Osteoblast (primary cell): ENCODE measurements around the gene RINT1. TPM values are rescaled to one million over a fixed set of nuclear protein-coding genes. Genes with fewer than 3 reads are reported as not detected.

Source experiments
- DNase-seq: peaks from one replicate; pipeline ENCODE4 v3.0.0; 2011; ENCODE audit warnings: low spot score, mixed read lengths; ENCODE audit not compliant: insufficient read length; ENCODE audit errors: missing footprints
- H2AFZ ChIP-seq: 2 replicates; pipeline ENCODE4 v1.6.0; 2011; ENCODE audit warnings: mild to moderate bottlenecking, low read length
- H3K27ac ChIP-seq: 2 replicates; pipeline ENCODE4 v1.5.1; 2011; ENCODE audit warnings: mild to moderate bottlenecking, low read depth, low read length, moderate library complexity
- H3K27me3 ChIP-seq: 2 replicates; pipeline ENCODE4 v1.6.0; 2012; ENCODE audit warnings: mild to moderate bottlenecking, control low read depth, inconsistent platforms, low read length, moderate library complexity; ENCODE audit not compliant: insufficient read depth
- H3K36me3 ChIP-seq: 2 replicates; pipeline ENCODE4 v1.5.1; 2011; ENCODE audit warnings: mild to moderate bottlenecking, low read length, control low read depth, moderate library complexity; ENCODE audit not compliant: insufficient read depth
- H3K4me1 ChIP-seq: 2 replicates; pipeline ENCODE4 v1.5.1; 2011; ENCODE audit warnings: mild to moderate bottlenecking, low read length, control low read depth, moderate library complexity; ENCODE audit not compliant: insufficient read depth
- H3K4me2 ChIP-seq: 2 replicates; pipeline ENCODE4 v1.6.0; 2011; ENCODE audit warnings: mild to moderate bottlenecking, low read length; ENCODE audit not compliant: insufficient read depth
- H3K4me3 ChIP-seq: fragments of 200-600 bp; sonication (generic); 3 replicates; pipeline ENCODE4 v1.5.1; 2012; ENCODE audit warnings: mild to moderate bottlenecking, low read length, inconsistent platforms; ENCODE audit not compliant: insufficient read depth
- H3K79me2 ChIP-seq: 2 replicates; pipeline ENCODE4 v1.6.0; 2012; ENCODE audit warnings: mild to moderate bottlenecking, low read length, control low read depth, inconsistent platforms; ENCODE audit not compliant: insufficient read depth
- H3K9me3 ChIP-seq: 2 replicates; pipeline ENCODE4 v1.5.1; 2011; ENCODE audit warnings: low read depth, low read length, control low read depth
- H4K20me1 ChIP-seq: 2 replicates; pipeline ENCODE4 v1.6.0; 2012; ENCODE audit warnings: mild to moderate bottlenecking, low read length, control low read depth; ENCODE audit not compliant: insufficient read depth
- CTCF ChIP-seq: IDR thresholded peaks from 2 replicates; pipeline ENCODE4 v1.5.1; 2011; ENCODE audit warnings: mild to moderate bottlenecking, low read depth, low read length, moderate library complexity; ENCODE audit errors: extremely low read depth
- total RNA-seq: library from RNA; depleted of rRNA; stranded (reverse); fragments of >200 nt; gene quantifications from 2 replicates; pipeline ENCODE4 v1.2.3, GENCODE V29; 2012

Gene RINT1
- total RNA-seq, 1 donor: 16.6 TPM

GRCh38 chr7:105610165-105610930, 78.3 kb downstream of the RINT1 start:
- no peaks in the 10 kb centered on the region for H3K9me3 ChIP-seq

GRCh38 chr7:105611856-105612775, 80.1 kb downstream of the RINT1 start:
- Histone ChIP-seq H3K4me3 (no peak overlapping the region), H2AFZ (no peak overlapping the region), H3K4me2 (no peak overlapping the region), H3K4me1 (peaks cover 6% of the 10 kb centered on the region), H3K36me3 (peaks cover 4% of the 10 kb centered on the region), H3K9me3 (no peaks in the 10 kb centered on the region), H3K27me3 (no peaks in the 10 kb centered on the region), H3K27ac (no peak overlapping the region), H3K79me2 (no peaks in the 10 kb centered on the region), H4K20me1 (no peaks in the 10 kb centered on the region)
- peak; percentile 83 for DNase-seq
- TF ChIP-seq CTCF: no peak

More at GRCh38 chr7:105610165-105610930, 78.3 kb downstream of the RINT1 start:
- no peak overlapping the region for H3K27ac ChIP-seq
- no peak overlapping the region for H3K4me3 ChIP-seq
- H3K36me3 ChIP-seq: peaks cover 4% of the 10 kb centered on the region
- no peak for DNase-seq
- no peaks in the 10 kb centered on the region for H3K27me3 ChIP-seq
- no peaks in the 10 kb centered on the region for H3K79me2 ChIP-seq
- peaks cover 6% of the 10 kb centered on the region for H3K4me1 ChIP-seq
- H2AFZ ChIP-seq: no peak overlapping the region
- H3K4me2 ChIP-seq: no peak overlapping the region
- TF ChIP-seq CTCF: no peak
- no peaks in the 10 kb centered on the region for H4K20me1 ChIP-seq

GRCh38 chr7:105612806-105613205, 80.8 kb downstream of the RINT1 start:
- peaks cover 4% of the 10 kb centered on the region for H3K36me3 ChIP-seq
- no peaks in the 10 kb centered on the region for H3K27me3 ChIP-seq
- peaks cover 6% of the 10 kb centered on the region for H3K4me1 ChIP-seq
- no peaks in the 10 kb centered on the region for H4K20me1 ChIP-seq
- no peak overlapping the region for H3K4me3 ChIP-seq
- H3K9me3 ChIP-seq: no peaks in the 10 kb centered on the region
- TF ChIP-seq CTCF: no peak
- H3K79me2 ChIP-seq: no peaks in the 10 kb centered on the region
- H2AFZ ChIP-seq: no peak overlapping the region
- no peak overlapping the region for H3K27ac ChIP-seq
- DNase-seq: no peak
- no peak overlapping the region for H3K4me2 ChIP-seq
